Smooth muscle cell (in vitro differentiated cells): ENCODE results near the gene ZNRF4. TPM values are rescaled to one million over a fixed set of nuclear protein-coding genes. Genes with fewer than 3 reads are reported as not detected.

Experiments used
- DNase-seq: peaks from one replicate; lab custom pipeline; 2025; ENCODE audit not compliant: unreplicated experiment; lab: John Stamatoyannopoulos, UW
- H2AFZ ChIP-seq: fragments of 200-600 bp; sonication (generic); 2 replicates; pipeline ENCODE4 v1.6.0; 2016; ENCODE audit warnings: antibody characterized with exemption, low read depth, mild to moderate bottlenecking
- H3F3A ChIP-seq: fragments of 200-600 bp; sonication (generic); 2 replicates; pipeline ENCODE4 v1.6.0; 2017; ENCODE audit warnings: antibody characterized with exemption, low read depth
- H3K27ac ChIP-seq: fragments of 200-600 bp; sonication (generic); 2 replicates; pipeline ENCODE4 v1.5.1; 2016; ENCODE audit warnings: low read depth, mild to moderate bottlenecking
- H3K27me3 ChIP-seq: fragments of 200-600 bp; sonication (generic); 2 replicates; pipeline ENCODE4 v1.6.1; 2016; ENCODE audit warnings: low read depth, mild to moderate bottlenecking
- H3K36me3 ChIP-seq: fragments of 200-600 bp; sonication (generic); 2 replicates; pipeline ENCODE4 v1.5.1; 2016; ENCODE audit warnings: low read depth
- H3K4me1 ChIP-seq: fragments of 200-600 bp; sonication (generic); 2 replicates; pipeline ENCODE4 v1.5.1; 2016; ENCODE audit warnings: low read depth
- H3K4me2 ChIP-seq: fragments of 200-600 bp; sonication (generic); 2 replicates; pipeline ENCODE4 v1.6.0; 2016; ENCODE audit warnings: mild to moderate bottlenecking
- H3K4me3 ChIP-seq: fragments of 200-600 bp; sonication (generic); 2 replicates; pipeline ENCODE4 v1.5.1; 2016; ENCODE audit warnings: mild to moderate bottlenecking
- H3K79me2 ChIP-seq: fragments of 200-600 bp; sonication (generic); 2 replicates; pipeline ENCODE4 v1.6.0; 2016; ENCODE audit warnings: low read depth, mild to moderate bottlenecking
- H3K9ac ChIP-seq: fragments of 200-600 bp; sonication (generic); 2 replicates; pipeline ENCODE4 v1.6.0; 2016; ENCODE audit warnings: low read depth
- H3K9me3 ChIP-seq: fragments of 200-600 bp; sonication (generic); replicated peaks from 2 replicates; pipeline ENCODE4 v1.5.1; 2016; ENCODE audit warnings: low read depth
- H4K20me1 ChIP-seq: fragments of 200-600 bp; sonication (generic); 2 replicates; pipeline ENCODE4 v1.6.0; 2016; ENCODE audit warnings: low read depth
- WGBS: methylation state at CpG from one replicate; pipeline ENCODE4 v1.1.7; 2016; ENCODE audit warnings: low lambda C conversion rate; 5-methylcytosine and 5-hydroxymethylcytosine counted together
- polyA plus RNA-seq: library from polyadenylated mRNA; unstranded; fragments of >200 nt; fragmentation: Nextera tagmentation; extraction: Ambion mirVana; gene quantifications from 2 replicates; pipeline ENCODE4 v1.2.1, GENCODE V29; 2016
- total RNA-seq: library from RNA; depleted of rRNA; stranded (reverse); fragments of >200 nt; gene quantifications from 2 replicates; pipeline ENCODE4 v1.2.3, GENCODE V29; 2014
- TF ChIP-seq, protein P1 (sequence below): fragments of 200-600 bp; sonication (generic); IDR thresholded peaks from 2 replicates; pipeline ENCODE4 v1.5.1; 2017; ENCODE audit warnings: borderline replicate concordance, mild to moderate bottlenecking, antibody characterized with exemption; ENCODE audit not compliant: insufficient read depth, poor library complexity, severe bottlenecking

ZNRF4 gene
- total and polyA plus RNA-seq, 2 experiments from 2014 or later, result not detected

DNA sequence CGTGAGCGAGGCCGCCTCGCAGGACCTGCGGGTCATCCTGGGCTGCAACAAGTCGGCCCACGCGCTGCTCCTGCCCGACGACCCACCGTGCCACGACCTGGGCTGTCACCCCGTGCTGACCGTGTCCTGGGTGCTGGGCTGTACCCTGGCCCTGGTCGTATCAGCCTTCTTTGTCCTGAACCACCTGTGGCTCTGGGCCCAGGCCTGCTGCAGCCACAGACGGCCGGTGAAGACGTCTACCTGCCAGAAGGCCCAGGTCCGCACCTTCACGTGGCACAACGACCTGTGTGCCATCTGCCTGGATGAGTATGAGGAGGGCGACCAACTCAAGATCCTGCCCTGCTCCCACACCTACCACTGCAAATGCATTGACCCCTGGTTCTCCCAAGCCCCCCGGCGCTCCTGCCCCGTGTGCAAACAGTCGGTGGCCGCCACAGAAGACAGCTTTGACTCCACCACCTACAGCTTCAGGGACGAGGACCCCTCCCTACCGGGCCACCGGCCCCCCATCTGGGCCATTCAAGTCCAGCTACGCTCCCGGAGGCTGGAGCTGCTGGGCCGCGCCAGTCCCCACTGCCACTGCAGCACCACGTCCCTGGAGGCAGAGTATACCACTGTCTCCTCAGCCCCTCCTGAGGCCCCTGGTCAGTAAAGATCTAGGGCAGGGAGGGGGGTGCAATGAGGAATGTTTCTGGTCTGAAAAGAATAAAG, 1.1 kb downstream of the ZNRF4 start:
- Histone ChIP-seq H3K79me2 (no peaks in the 10 kb centered on the region), H3K4me1 (no peaks in the 10 kb centered on the region), H3K9ac (no peak overlapping the region), H3K27ac (no peak overlapping the region), H3K36me3 (no peaks in the 10 kb centered on the region), H4K20me1 (no peaks in the 10 kb centered on the region), H3K9me3 (no peaks in the 10 kb centered on the region), H3K27me3 (no peaks in the 10 kb centered on the region), H3K4me2 (no peak overlapping the region), H3F3A (no peaks in the 10 kb centered on the region), H2AFZ (no peak overlapping the region), H3K4me3 (no peak overlapping the region)
- TF ChIP-seq, protein P1, sequence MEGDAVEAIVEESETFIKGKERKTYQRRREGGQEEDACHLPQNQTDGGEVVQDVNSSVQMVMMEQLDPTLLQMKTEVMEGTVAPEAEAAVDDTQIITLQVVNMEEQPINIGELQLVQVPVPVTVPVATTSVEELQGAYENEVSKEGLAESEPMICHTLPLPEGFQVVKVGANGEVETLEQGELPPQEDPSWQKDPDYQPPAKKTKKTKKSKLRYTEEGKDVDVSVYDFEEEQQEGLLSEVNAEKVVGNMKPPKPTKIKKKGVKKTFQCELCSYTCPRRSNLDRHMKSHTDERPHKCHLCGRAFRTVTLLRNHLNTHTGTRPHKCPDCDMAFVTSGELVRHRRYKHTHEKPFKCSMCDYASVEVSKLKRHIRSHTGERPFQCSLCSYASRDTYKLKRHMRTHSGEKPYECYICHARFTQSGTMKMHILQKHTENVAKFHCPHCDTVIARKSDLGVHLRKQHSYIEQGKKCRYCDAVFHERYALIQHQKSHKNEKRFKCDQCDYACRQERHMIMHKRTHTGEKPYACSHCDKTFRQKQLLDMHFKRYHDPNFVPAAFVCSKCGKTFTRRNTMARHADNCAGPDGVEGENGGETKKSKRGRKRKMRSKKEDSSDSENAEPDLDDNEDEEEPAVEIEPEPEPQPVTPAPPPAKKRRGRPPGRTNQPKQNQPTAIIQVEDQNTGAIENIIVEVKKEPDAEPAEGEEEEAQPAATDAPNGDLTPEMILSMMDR, result no peak
- WGBS, result 94% methylated on average over 34 of the region's 35 CpGs
- no peak for DNase-seq

GRCh38 chr19:5456841-5457200, 1.6 kb downstream of the ZNRF4 start:
- no peak for DNase-seq
- Histone ChIP-seq H3K9me3 (no peaks in the 10 kb centered on the region), H3K4me1 (no peaks in the 10 kb centered on the region), H3K4me3 (no peak overlapping the region), H3K27me3 (no peaks in the 10 kb centered on the region), H3F3A (no peaks in the 10 kb centered on the region), H3K27ac (no peak overlapping the region), H2AFZ (no peak overlapping the region), H3K79me2 (no peaks in the 10 kb centered on the region), H3K4me2 (no peak overlapping the region), H3K9ac (no peak overlapping the region), H3K36me3 (no peaks in the 10 kb centered on the region), H4K20me1 (no peaks in the 10 kb centered on the region)
- 92% methylated on average over 5 of the region's 16 CpGs for WGBS
- TF ChIP-seq, protein P1, result no peak

DNA sequence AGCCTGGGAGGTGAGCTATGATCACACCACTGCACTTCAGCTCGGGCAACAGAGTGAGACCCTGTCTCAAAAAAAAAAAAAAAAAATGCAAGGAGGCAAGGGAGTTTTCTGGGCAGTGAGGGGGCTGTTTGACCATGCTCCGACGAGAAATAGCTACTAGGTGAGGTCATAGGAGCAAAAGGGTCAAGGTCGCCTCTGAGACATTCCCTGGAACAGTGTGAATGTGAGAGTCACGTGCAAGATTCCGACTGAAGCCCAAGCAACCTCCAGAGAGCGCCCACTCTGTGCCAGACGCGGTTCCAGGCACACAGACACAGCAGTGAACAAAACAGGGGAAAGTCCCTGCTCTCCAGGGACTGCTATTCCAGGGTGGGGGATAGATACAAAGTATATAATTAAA, 2.5 kb downstream of the ZNRF4 start:
- no peak overlapping the region for H3K4me2 ChIP-seq
- WGBS, result 67% methylated on average over 9 of the region's 9 CpGs
- H3K36me3 ChIP-seq, result no peaks in the 10 kb centered on the region
- no peaks in the 10 kb centered on the region for H3K79me2 ChIP-seq
- H2AFZ ChIP-seq, result no peak overlapping the region
- no peaks in the 10 kb centered on the region for H3K27me3 ChIP-seq
- H3K27ac ChIP-seq, result no peak overlapping the region
- TF ChIP-seq, protein P1, result no peak
- no peaks in the 10 kb centered on the region for H4K20me1 ChIP-seq
- no peak overlapping the region for H3K4me3 ChIP-seq
- H3F3A ChIP-seq, result no peaks in the 10 kb centered on the region
- DNase-seq, result no peak
- no peaks in the 10 kb centered on the region for H3K4me1 ChIP-seq
- no peak overlapping the region for H3K9ac ChIP-seq
- H3K9me3 ChIP-seq, result no peaks in the 10 kb centered on the region

DNA sequence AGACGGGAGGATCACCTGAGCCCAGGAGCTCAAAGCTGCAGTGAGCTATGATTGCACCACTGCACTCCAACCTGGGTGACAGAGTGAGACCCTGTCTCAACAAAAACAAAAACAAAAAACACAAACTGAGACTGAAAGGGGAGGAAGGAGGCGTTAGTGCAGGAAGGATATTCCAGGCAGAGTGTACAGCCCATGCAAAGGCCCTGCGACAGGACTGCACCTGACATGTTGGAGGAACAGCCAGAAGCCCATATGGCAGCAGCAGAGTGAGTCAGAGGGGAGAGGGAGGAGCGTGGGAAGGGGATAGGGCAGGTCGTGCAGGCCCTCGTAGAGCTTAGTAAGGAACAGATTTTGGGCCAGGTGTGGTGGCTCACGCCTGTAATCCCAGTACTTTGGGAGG, 3.2 kb downstream of the ZNRF4 start:
- Histone ChIP-seq H3K79me2 (no peaks in the 10 kb centered on the region), H2AFZ (no peak overlapping the region), H3F3A (no peaks in the 10 kb centered on the region)

More for the DNA sequence above, 3.2 kb downstream of the ZNRF4 start:
- Histone ChIP-seq H3K36me3 (no peaks in the 10 kb centered on the region), H3K27ac (no peak overlapping the region), H3K9me3 (no peaks in the 10 kb centered on the region), H3K4me1 (no peaks in the 10 kb centered on the region), H3K4me3 (no peak overlapping the region), H3K27me3 (no peaks in the 10 kb centered on the region), H3K4me2 (no peak overlapping the region), H3K9ac (no peak overlapping the region), H4K20me1 (no peaks in the 10 kb centered on the region)
- DNase-seq, result no peak
- TF ChIP-seq, protein P1, result no peak
- WGBS, result 97% methylated on average over 7 of the region's 7 CpGs
